Stimulated activated memory B cell treated with anti-CD40 and anti-IgM and Interleukin-4, amounts not matched to agents 10 μg/mL and 1 μg/mL and 100 μg/mL, for 72 hours (primary cell): ENCODE measurements around the gene NLRC5.
A peak's percentile ranks its signal among the peaks of the same experiment; 100 is the strongest.
"Not testable (repeated sequence)": the region's sequence is repeated elsewhere in the genome, so short reads cannot be mapped to it uniquely, and the experiment has no call there.

ENCODE experiments used
- ATAC-seq: fragments of 150-1000 bp; cut with Tn5 transposase; 2 replicates; pipeline ENCODE4 v1.10.0; 2021
- H3K27ac Mint-ChIP-seq: one replicate; pipeline ENCODE4 v1.8.0; 2022; ENCODE audit warnings: mild to moderate bottlenecking, mixed read lengths
- H3K27me3 Mint-ChIP-seq: one replicate; pipeline ENCODE4 v1.8.0; 2022; ENCODE audit warnings: mixed read lengths
- H3K36me3 Mint-ChIP-seq: one replicate; pipeline ENCODE4 v1.8.0; 2022; ENCODE audit warnings: mixed read lengths
- H3K4me1 Mint-ChIP-seq: one replicate; pipeline ENCODE4 v1.8.0; 2022; ENCODE audit warnings: mixed read lengths
- H3K4me3 Mint-ChIP-seq: one replicate; pipeline ENCODE4 v1.8.0; 2022; ENCODE audit warnings: mild to moderate bottlenecking, moderate library complexity, mixed read lengths
- H3K9me3 Mint-ChIP-seq: one replicate; pipeline ENCODE4 v1.8.0; 2022; ENCODE audit warnings: mixed read lengths

The NLRC5 gene

GRCh38 chr16:57091200-57091974 lies 102.0 kb downstream of the NLRC5 start:
- H3K27ac Mint-ChIP-seq, result no peak overlapping the region
- H3K4me3 Mint-ChIP-seq, result peak overlapping the region; percentile 67
- H3K27me3 Mint-ChIP-seq, result peaks cover 20% of the 10 kb centered on the region

GRCh38 chr16:57091975-57092785 lies 102.8 kb downstream of the NLRC5 start, which contains the start of gene CPNE2:
Gene CPNE2 (plus strand): TSS chr16:57092583. CDS start chr16:57110743, 18,160 bp downstream.
- H3K36me3 Mint-ChIP-seq, result no peaks in the 10 kb centered on the region
- no peaks in the 10 kb centered on the region for H3K9me3 Mint-ChIP-seq
- peak; percentile 62 for ATAC-seq
- peaks cover 13% of the 10 kb centered on the region for H3K4me1 Mint-ChIP-seq
- peak within 1 kb of the TSS; percentile 60 for H3K27ac Mint-ChIP-seq
- peaks cover 20% of the 10 kb centered on the region for H3K27me3 Mint-ChIP-seq
- peak within 1 kb of the TSS; percentile 81 for H3K4me3 Mint-ChIP-seq

More at GRCh38 chr16:57091200-57091974, 102.0 kb downstream of the NLRC5 start:
- Mint-ChIP-seq H3K4me1 (peaks cover 13% of the 10 kb centered on the region), H3K36me3 (no peaks in the 10 kb centered on the region), H3K9me3 (no peaks in the 10 kb centered on the region)
- no peak for ATAC-seq

DNA sequence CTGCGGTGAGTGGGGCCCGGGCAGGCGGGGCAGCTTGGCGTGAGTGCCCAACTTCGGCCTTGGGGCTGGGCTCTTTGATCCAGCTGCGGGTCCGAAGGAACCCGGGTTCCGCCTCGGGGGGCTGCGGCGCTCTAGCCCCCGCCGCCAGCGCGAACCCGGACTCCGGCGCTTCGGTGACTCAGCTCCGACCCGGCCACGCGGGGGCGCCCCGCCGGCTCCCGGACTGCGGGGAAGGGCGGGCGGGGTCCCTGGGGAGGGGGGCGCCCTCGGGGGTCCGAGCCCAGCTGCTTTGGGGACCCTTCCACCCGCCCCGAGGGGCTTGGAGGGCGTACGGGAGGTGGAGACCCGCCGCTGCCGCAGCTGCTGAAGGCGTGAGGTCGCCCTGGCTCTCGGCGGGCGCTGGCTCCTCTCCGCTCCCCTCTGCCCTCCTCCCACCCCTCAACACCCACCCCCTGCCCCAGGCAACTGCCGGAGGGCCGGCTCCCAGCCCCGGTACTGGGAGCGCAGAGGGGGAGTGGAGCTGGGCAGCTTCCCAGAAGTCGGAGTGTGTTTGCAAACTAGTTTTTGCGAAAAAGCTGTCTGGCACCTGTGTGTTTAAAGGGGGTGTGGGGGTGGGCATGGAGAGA lies 103.5 kb downstream of the NLRC5 start:
- Mint-ChIP-seq H3K9me3 (no peaks in the 10 kb centered on the region), H3K27me3 (peaks cover 20% of the 10 kb centered on the region), H3K27ac (peak overlapping the region; percentile 60), H3K36me3 (no peaks in the 10 kb centered on the region), H3K4me1 (peaks cover 16% of the 10 kb centered on the region), H3K4me3 (peak overlapping the region; percentile 81)
- ATAC-seq, result peak; percentile 72

- peaks cover 20% of the 10 kb centered on the region for H3K27me3 Mint-ChIP-seq
Observed at GRCh38 chr16:57093666-57094564, 104.6 kb downstream of the NLRC5 start.

GRCh38 chr16:57094911-57095310 lies 105.6 kb downstream of the NLRC5 start:
- Mint-ChIP-seq H3K27ac (no peak overlapping the region), H3K9me3 (no peaks in the 10 kb centered on the region), H3K36me3 (no peaks in the 10 kb centered on the region), H3K27me3 (peaks cover 20% of the 10 kb centered on the region), H3K4me1 (peaks cover 21% of the 10 kb centered on the region), H3K4me3 (no peak overlapping the region)
- no peak for ATAC-seq

More at GRCh38 chr16:57093666-57094564, 104.6 kb downstream of the NLRC5 start:
- peak overlapping the region; percentile 60 for H3K27ac Mint-ChIP-seq
- H3K4me3 Mint-ChIP-seq, result peak overlapping the region; percentile 81
- no peak for ATAC-seq
- no peaks in the 10 kb centered on the region for H3K9me3 Mint-ChIP-seq
- H3K36me3 Mint-ChIP-seq, result no peaks in the 10 kb centered on the region
- H3K4me1 Mint-ChIP-seq, result peaks cover 21% of the 10 kb centered on the region

GRCh38 chr16:57096192-57096591 lies 106.8 kb downstream of the NLRC5 start:
- H3K9me3 Mint-ChIP-seq, result no peaks in the 10 kb centered on the region
- H3K27me3 Mint-ChIP-seq, result peaks cover 20% of the 10 kb centered on the region
- H3K27ac Mint-ChIP-seq, result no peak overlapping the region
- no peak for ATAC-seq
- no peaks in the 10 kb centered on the region for H3K36me3 Mint-ChIP-seq
- peaks cover 18% of the 10 kb centered on the region for H3K4me1 Mint-ChIP-seq
- H3K4me3 Mint-ChIP-seq, result no peak overlapping the region

DNA sequence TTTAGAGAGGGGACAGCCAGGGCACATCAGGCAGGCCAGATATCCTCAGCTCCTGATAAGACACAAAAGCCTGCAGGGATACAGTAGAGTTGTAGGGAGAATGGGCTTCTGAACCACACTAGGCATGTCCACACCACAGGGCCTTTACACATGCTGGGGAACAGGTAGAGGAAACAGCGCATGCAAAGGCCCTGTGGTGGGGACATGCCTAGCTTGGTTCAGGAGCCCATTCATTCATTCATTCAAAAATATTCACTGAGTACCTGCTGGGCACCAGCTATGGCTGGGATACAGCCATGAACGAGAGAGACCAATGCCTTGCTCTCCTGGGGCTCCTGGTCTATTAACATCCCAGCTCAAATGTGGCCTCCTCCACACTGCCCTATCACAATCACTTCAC lies 107.4 kb downstream of the NLRC5 start:
- no peak overlapping the region for H3K4me3 Mint-ChIP-seq
- H3K4me1 Mint-ChIP-seq, result peaks cover 15% of the 10 kb centered on the region
- peaks cover 20% of the 10 kb centered on the region for H3K27me3 Mint-ChIP-seq
- no peaks in the 10 kb centered on the region for H3K36me3 Mint-ChIP-seq
- H3K27ac Mint-ChIP-seq, result no peak overlapping the region
- no peak for ATAC-seq
- no peaks in the 10 kb centered on the region for H3K9me3 Mint-ChIP-seq

DNA sequence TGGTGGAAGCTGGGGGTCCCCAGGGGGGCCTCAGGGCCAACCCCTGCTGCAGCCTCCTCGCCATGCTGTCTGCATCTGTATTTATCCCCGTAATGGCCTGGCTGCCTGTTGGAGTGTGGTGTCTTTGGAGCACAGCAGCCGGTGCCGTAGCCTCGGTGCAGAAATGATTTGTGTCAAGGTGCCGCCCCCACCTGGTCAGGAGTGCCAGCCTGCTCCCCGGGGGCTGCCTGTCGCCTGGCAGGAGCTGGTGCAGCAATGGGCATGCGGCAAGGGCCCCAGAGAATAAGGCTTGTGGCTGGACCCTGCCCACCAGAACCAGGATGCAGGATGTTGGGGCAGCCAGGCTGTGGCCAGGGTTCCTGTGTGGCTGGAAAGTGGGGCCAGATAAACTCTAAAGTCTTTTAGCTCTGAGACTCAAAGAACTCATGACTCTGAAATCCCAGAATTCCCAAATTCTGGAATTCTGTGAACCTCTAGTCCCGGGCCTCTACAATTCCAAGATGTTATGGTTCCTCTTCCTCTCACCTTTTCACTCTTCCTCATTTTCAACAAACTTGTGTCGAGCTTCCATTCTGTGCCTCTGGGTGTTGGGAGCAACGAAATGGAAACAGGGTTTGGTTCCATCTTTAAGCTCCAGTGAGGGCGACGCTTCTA lies 109.0 kb downstream of the NLRC5 start:
- H3K27ac Mint-ChIP-seq, result no peak overlapping the region
- H3K27me3 Mint-ChIP-seq, result peaks cover 19% of the 10 kb centered on the region
- peaks cover 13% of the 10 kb centered on the region for H3K4me1 Mint-ChIP-seq
- H3K4me3 Mint-ChIP-seq, result no peak overlapping the region
- no peaks in the 10 kb centered on the region for H3K36me3 Mint-ChIP-seq
- H3K9me3 Mint-ChIP-seq, result no peaks in the 10 kb centered on the region
- no peak for ATAC-seq

DNA sequence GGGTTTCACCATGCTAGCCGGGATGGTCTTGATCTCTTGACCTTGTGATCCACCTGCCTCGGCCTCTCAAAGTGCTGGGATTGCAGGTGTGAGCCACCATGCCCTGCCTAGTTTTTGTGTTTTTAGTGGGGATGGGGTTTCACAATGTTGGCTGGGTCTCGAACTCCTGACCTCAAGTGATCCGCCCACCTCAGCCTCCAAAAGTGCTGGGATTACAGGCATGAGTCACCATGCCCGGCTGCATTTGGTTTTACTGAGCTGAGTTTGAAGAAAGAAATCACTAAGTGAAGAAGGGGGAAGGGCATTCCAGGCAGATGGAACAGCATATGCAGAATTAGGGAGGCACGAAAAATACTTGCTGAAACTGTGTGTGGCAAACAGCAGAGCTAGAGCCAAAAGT lies 110.6 kb downstream of the NLRC5 start:
- not testable (repeated sequence) for ATAC-seq, H3K27ac Mint-ChIP-seq

GRCh38 chr16:57100445-57100844 lies 111.1 kb downstream of the NLRC5 start:
- Mint-ChIP-seq H3K27me3 (no peaks in the 10 kb centered on the region), H3K4me1 (peaks cover 9% of the 10 kb centered on the region), H3K9me3 (no peaks in the 10 kb centered on the region), H3K4me3 (no peak overlapping the region), H3K27ac (no peak overlapping the region), H3K36me3 (no peaks in the 10 kb centered on the region)
- ATAC-seq, result no peak

More for the DNA sequence above, 110.6 kb downstream of the NLRC5 start:
- not testable (repeated sequence) for H3K27me3 Mint-ChIP-seq, H3K9me3 Mint-ChIP-seq, H3K36me3 Mint-ChIP-seq, H3K4me3 Mint-ChIP-seq, H3K4me1 Mint-ChIP-seq

GRCh38 chr16:57102888-57103851 lies 113.8 kb downstream of the NLRC5 start:
- Mint-ChIP-seq H3K36me3 (no peaks in the 10 kb centered on the region), H3K27me3 (no peaks in the 10 kb centered on the region), H3K4me1 (peaks cover 3% of the 10 kb centered on the region), H3K4me3 (no peak overlapping the region), H3K27ac (no peak overlapping the region), H3K9me3 (no peaks in the 10 kb centered on the region)
- no peak for ATAC-seq

DNA sequence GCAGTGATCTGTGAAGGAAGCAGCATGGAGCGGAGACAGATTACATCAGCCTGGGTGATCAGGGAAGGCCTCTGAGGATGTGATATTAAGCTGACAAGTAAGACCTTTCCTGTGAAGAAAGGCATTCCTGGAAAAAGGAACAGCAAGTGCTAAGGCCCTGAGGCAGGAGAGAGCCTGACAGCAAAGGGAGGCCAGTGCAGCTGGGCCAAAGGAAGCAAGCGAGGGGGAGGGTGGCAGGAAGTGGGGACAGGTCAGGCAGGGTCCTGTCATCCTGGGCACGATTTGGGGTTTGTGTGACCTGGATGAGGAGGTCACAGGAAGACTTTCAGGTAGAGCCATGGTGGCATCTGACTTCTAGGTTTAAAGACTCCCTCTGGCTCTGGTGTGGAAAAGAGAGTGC lies 115.3 kb downstream of the NLRC5 start:
- peak; percentile 40 for ATAC-seq
- Mint-ChIP-seq H3K4me3 (no peak overlapping the region), H3K36me3 (no peaks in the 10 kb centered on the region), H3K27ac (no peak overlapping the region), H3K4me1 (no peaks in the 10 kb centered on the region), H3K9me3 (no peaks in the 10 kb centered on the region), H3K27me3 (no peaks in the 10 kb centered on the region)

GRCh38 chr16:57105184-57105583 lies 115.8 kb downstream of the NLRC5 start:
- Mint-ChIP-seq H3K4me3 (no peak overlapping the region), H3K9me3 (no peaks in the 10 kb centered on the region), H3K27ac (no peak overlapping the region), H3K27me3 (no peaks in the 10 kb centered on the region), H3K4me1 (no peaks in the 10 kb centered on the region), H3K36me3 (no peaks in the 10 kb centered on the region)
- ATAC-seq, result no peak
